ENCODE data around the gene GMPR.

- TF ChIP-seq EZH2phosphoT487 (conservative IDR thresholded peaks at IDR 0.05; ENCODE audit: low read length) (no peak), CTCF (IDR thresholded peaks at IDR 0.05; ENCODE audit: insufficient read depth, low read length, poor library complexity, severe bottlenecking) (no peak)
Observed at GRCh38 chr6:16343593-16343992, 105.2 kb downstream of the GMPR start.

Measured in SU-DHL-6 (cell line).